Naive B cell (primary cell): Measurements from ENCODE around the gene KDM8. TPM values are rescaled to one million over a fixed set of nuclear protein-coding genes. Genes with fewer than 3 reads are reported as not detected.

ENCODE experiments used
- ATAC-seq, 2 donors: fragments of 150-1000 bp; cut with Tn5 transposase; 2 replicates each; pipeline ENCODE4 v1.10.0; 2021; ENCODE audit warnings: low read depth in 2 of 2, mild to moderate bottlenecking in 2 of 2, moderate library complexity in 2 of 2
- DNase-seq: peaks from one replicate; pipeline ENCODE4 v3.0.0; 2022
- H3K27ac Mint-ChIP-seq, 6 donors: one replicate each; pipeline ENCODE4 v1.8.0; 2020 to 2022; ENCODE audit warnings: mild to moderate bottlenecking in 6 of 6, mixed read lengths in 6 of 6, moderate library complexity in 5 of 6, inconsistent platforms in 2 of 6
- H3K27me3 Mint-ChIP-seq, 3 donors: one replicate each; pipeline ENCODE4 v1.8.0; 2021 to 2022; ENCODE audit warnings: mixed read lengths in 3 of 3, mild to moderate bottlenecking in 1 of 3
- H3K36me3 Mint-ChIP-seq, 2 donors: one replicate each; pipeline ENCODE4 v1.8.0; 2020 to 2022; ENCODE audit warnings: mixed read lengths in 2 of 2, inconsistent platforms in 1 of 2, mild to moderate bottlenecking in 1 of 2
- H3K4me1 Mint-ChIP-seq, 3 donors: one replicate each; pipeline ENCODE4 v1.8.0; 2020 to 2022; ENCODE audit warnings: mixed read lengths in 3 of 3, inconsistent platforms in 1 of 3, mild to moderate bottlenecking in 1 of 3, moderate library complexity in 1 of 3
- H3K4me3 Mint-ChIP-seq, 8 donors: one replicate each; pipeline ENCODE4 v1.8.0; 2020 to 2022; ENCODE audit warnings: mild to moderate bottlenecking in 8 of 8, mixed read lengths in 8 of 8, moderate library complexity in 8 of 8, inconsistent platforms in 2 of 8
- H3K9me3 Mint-ChIP-seq, 7 donors: one replicate each; pipeline ENCODE4 v1.8.0; 2020 to 2022; ENCODE audit warnings: mixed read lengths in 7 of 7, mild to moderate bottlenecking in 5 of 7, inconsistent platforms in 2 of 7, moderate library complexity in 1 of 7
- polyA plus RNA-seq, 6 donors: library from polyadenylated mRNA; unstranded; fragments of 300-500 nt; fragmentation: Illumina TruSeq; gene quantifications; one replicate each; pipeline ENCODE4 v1.2.3, GENCODE V29; 2021; ENCODE audit warnings: low read depth in 6 of 6

KDM8 gene
- polyA plus RNA-seq, 6 donors from 2014 or later: 2.9 to 8.2 (median 4.2) TPM; not detected in 1

DNA sequence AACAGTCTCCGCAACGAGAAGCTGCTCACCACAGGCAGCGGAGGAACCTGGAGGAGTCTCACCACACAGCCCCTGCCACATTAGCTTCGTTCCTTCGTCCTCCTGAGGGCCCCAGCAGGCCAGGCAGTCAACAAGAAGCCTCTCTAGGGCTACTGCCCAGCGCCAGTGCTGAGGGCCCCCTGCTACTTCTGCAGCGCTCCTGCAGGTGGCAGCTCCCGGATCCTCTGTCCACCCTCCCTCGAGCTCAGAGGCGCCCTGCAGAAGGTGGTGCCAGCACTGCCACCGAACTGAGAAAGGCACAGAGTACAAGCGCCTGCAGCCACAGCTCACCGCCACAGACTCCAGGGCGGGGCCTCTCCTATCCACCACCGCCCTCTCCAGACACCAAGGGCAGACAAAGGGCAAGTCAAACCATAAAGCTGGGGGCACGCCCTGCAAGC lies 27.3 kb downstream of the KDM8 start:
- DNase-seq (peak; percentile 53), ATAC-seq (peak; percentile 21 to 37)
- no peaks in the 10 kb centered on the region for H3K9me3 Mint-ChIP-seq
- H3K27ac Mint-ChIP-seq: peak overlapping the region; percentile 30 to 99 (median 94)
- H3K4me1 Mint-ChIP-seq: peaks cover 63 to 96% (median 94%) of the 10 kb centered on the region in 3 donors
- H3K36me3 Mint-ChIP-seq: peaks cover 0 to 4% of the 10 kb centered on the region in 2 donors
- H3K27me3 Mint-ChIP-seq: no peaks in the 10 kb centered on the region
- H3K4me3 Mint-ChIP-seq: peak overlapping the region; percentile 44 to 91 (median 84)

DNA sequence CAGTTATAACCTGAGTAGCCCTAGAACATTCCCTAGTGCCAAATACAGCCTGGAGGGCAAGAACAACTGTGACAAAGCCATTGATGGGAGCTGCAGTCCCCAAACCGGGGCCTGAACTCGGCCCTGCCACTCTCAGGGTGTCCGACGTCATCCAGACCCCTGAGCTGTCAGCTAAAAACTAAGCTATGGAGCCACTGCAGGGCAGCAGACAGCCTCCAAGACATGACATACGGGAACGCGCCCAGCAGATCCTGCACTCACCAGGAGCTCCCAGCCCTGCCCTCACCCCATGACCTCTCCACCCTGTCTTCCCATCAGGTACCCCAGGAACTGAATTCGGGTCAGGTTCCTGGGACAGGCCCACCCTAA lies 28.4 kb downstream of the KDM8 start:
- Mint-ChIP-seq H3K9me3 (no peaks in the 10 kb centered on the region), H3K4me3 (peak overlapping the region; percentile 63 to 91 (median 78)), H3K4me1 (peaks cover 61 to 94% (median 89%) of the 10 kb centered on the region in 3 donors), H3K27ac (peak overlapping the region; percentile 92 to 100 (median 99)), H3K27me3 (no peaks in the 10 kb centered on the region), H3K36me3 (no peaks in the 10 kb centered on the region)
- DNase-seq (no peak), ATAC-seq (peak; percentile 4 to 6)

DNA sequence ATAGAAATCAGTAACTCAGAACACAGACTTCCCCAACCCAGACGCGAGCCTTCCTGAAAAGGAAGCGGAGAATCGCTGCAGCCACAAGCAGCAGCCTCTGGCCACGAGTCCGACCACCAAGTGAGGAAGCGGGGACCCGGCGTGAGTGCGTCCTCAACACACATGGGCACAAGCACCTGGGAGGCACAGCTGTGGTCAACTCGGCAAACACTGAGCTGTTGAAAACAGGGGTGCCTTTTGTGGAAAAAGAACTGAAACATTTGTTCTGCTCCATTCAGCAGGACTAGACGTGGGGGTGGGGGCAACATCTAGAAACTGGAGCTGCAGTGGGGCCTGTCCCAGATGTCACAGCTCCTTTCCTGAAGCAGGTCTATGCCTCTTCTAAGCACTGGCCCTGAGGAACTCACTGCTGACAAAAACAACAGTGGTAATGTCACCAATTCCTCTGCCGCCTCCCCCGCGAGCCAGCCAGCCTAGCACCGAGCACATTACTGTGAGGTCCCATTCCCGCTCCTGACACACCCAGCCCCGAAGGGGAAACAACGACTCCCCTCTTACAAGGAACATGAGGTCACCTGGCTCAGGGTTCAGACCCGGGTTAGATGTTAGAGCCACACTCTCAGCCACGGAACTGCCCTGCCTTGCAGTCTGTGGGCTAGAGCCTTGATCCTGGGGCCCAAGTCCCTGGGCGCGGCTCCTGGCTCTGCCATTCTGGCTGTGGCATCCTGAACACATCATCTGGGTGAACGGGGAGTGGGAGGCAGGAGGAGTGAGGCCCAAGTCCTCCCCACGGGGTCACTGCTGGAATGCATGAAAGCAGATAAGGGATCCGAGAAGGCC lies 29.0 kb downstream of the KDM8 start:
- no peaks in the 10 kb centered on the region for H3K36me3 Mint-ChIP-seq
- peaks cover 63 to 94% (median 89%) of the 10 kb centered on the region in 3 donors for H3K4me1 Mint-ChIP-seq
- H3K4me3 Mint-ChIP-seq: peak overlapping the region; percentile 63 to 91 (median 78)
- peak; percentile 73 to 76 for ATAC-seq
- no peaks in the 10 kb centered on the region for H3K27me3 Mint-ChIP-seq
- DNase-seq: peak; percentile 88
- H3K27ac Mint-ChIP-seq: peak overlapping the region; percentile 92 to 100 (median 99)
- H3K9me3 Mint-ChIP-seq: no peaks in the 10 kb centered on the region

DNA sequence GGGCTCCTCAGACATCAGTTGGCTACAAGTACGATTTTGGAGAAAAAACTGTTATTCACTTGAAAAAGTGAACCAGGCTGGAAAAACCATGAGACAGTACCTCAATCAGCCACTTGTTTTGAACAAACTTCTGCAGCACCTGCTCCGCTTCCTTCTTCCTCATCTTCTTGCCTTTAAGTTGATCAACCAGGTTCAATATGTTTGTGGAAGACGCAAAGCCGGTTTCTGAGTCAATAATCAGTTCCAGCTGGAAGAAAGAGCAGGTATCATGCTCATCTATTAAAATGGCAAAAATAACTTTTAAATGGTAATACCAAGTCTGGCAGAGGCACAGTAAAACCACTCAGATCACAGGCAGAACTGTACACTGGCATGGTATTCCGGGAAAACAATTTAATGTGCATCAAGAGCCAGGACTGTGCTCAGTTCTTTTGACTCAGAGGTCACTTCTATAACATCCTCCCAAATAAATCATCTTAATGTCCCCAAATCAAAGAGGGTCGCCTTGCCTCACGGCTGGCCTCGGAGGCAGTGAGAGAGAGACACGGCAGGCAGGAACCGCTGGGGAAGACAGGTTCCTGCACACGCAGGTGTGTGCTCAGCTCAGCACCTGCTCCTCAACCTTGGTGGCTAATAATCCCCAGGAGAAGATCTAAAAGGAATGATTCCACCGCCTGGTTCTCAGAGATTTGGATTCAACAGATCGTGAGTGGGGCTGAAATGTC lies 29.7 kb downstream of the KDM8 start:
- Mint-ChIP-seq H3K36me3 (no peaks in the 10 kb centered on the region), H3K9me3 (no peaks in the 10 kb centered on the region), H3K4me3 (peak overlapping the region; percentile 42 to 91 (median 78)), H3K27ac (peak overlapping the region; percentile 30 to 100 (median 99)), H3K27me3 (no peaks in the 10 kb centered on the region), H3K4me1 (peaks cover 68 to 94% (median 91%) of the 10 kb centered on the region in 3 donors)
- ATAC-seq: no peak
- DNase-seq: no peak

DNA sequence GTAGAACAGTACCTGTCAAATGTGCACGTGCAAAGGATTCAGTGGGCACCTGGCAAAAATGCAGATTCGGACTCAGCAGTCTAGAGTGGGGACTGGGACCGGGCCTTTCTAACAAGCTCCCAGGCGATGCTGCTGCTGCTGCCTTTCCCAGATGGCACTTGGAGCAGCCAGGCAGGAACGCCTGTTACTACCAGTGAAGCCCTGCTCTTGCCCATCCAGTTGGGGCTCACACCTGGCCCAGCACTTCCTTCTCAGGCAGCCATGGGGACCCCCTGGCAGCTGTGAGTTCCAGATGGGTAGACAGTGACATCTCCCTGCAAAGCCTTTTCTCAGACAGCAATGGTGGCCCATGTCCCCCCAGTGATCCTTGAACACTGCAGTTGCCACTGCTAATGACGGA lies 30.4 kb downstream of the KDM8 start:
- peak overlapping the region in 4 of 6 donors; percentile 92 to 100 (median 99) for H3K27ac Mint-ChIP-seq
- H3K36me3 Mint-ChIP-seq: no peaks in the 10 kb centered on the region
- no peaks in the 10 kb centered on the region for H3K27me3 Mint-ChIP-seq

DNA sequence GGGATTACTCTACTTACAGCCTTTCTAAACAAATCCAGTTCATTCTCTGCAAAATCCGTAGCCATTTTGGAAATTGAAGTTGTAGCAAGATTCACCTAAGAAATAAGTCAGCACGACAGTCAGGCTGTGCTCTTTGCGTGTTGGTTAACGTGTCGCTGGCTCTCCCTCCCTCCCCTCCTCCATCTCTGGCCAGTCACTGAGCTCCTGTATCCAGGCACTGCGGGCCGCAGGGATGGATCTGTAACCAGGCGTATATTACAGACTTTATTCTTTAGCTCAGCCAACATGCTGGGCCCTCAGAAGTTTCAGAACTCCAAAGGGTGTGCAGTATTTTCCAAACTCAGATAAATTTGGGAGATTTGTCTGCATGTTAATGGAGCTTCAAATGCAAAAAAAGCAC lies 30.8 kb downstream of the KDM8 start:
- ATAC-seq (no peak), DNase-seq (no peak)
- Mint-ChIP-seq H3K36me3 (no peaks in the 10 kb centered on the region), H3K9me3 (no peaks in the 10 kb centered on the region), H3K27me3 (no peaks in the 10 kb centered on the region), H3K4me1 (peaks cover 71 to 95% (median 92%) of the 10 kb centered on the region in 3 donors), H3K4me3 (peak overlapping the region in 7 of 8 donors; percentile 9 to 91 (median 85)), H3K27ac (peak overlapping the region in 4 of 6 donors; percentile 33 to 100 (median 96))

More for the DNA sequence above, 30.4 kb downstream of the KDM8 start:
- H3K4me1 Mint-ChIP-seq: peaks cover 73 to 95% (median 92%) of the 10 kb centered on the region in 3 donors
- peak overlapping the region in 6 of 8 donors; percentile 25 to 91 (median 87) for H3K4me3 Mint-ChIP-seq
- DNase-seq (no peak), ATAC-seq (no peak)
- no peaks in the 10 kb centered on the region for H3K9me3 Mint-ChIP-seq

DNA sequence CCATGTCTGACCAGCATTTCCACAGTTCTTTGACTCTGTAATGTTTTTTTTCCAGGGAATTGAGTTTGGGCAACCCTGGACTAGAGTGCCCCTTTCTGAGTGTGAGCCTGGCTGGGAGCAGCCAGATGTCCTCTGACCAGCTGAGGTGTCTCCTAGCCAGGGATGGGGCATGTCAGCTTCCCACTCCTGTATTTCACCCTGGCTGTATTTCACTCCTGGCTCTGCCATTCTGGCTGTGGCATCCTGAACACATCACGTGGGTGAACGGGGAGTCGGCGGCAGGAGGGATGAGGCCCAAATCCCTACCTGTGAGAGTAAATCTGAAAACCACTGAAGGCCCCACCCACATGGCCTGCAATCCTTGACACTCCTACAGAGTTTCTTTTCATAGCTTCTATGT lies 31.3 kb downstream of the KDM8 start:
- H3K4me1 Mint-ChIP-seq: peaks cover 72 to 95% (median 92%) of the 10 kb centered on the region in 3 donors
- peak overlapping the region; percentile 67 to 90 (median 86) for H3K4me3 Mint-ChIP-seq
- no peaks in the 10 kb centered on the region for H3K9me3 Mint-ChIP-seq
- no peaks in the 10 kb centered on the region for H3K27me3 Mint-ChIP-seq
- ATAC-seq: no peak
- peak overlapping the region; percentile 78 to 100 (median 94) for H3K27ac Mint-ChIP-seq
- H3K36me3 Mint-ChIP-seq: no peaks in the 10 kb centered on the region
- DNase-seq: no peak

DNA sequence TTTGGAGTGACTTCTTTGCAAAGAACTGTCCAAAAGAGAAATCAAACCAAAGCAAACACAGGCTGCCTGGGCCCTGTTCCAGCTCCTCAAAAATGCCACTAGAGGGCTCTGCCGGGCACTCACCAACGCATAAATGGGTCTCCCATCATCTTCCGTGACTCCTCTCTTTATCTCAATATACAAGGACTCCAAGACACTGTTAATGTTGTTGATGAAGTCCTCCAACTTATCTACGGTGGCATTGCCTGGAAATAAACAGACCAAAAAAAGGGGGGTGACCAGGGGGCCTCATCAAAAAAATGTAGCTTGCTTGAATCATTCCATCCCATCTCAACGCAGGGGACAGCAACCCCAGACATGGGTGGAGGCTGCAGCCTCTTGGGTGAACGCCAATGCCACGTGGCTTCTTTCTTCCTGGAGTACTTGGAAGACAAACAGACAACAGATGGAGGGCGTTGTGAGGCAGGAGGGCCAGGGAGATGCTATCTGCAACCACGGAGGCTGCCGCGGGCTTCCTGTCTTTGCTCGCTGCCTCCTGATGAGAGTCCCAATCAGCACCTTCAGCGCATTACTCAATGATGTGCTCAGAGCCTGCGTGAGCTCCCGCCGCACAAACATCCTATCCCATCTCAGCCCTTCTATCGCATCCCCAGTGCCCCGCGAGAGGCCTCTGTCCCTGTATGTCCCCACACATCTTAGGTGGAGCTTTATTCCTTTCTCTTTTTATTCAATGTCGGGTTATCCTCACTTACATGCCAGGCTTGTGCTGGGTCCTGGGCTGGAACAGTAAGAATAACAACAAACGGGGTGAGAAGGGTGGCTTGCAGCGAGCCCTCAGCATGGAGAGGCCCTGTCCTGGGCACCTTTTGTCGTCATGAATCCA lies 32.0 kb downstream of the KDM8 start:
- ATAC-seq: peak; percentile 21 to 39
- Mint-ChIP-seq H3K4me1 (peaks cover 79 to 99% (median 93%) of the 10 kb centered on the region in 3 donors), H3K4me3 (peak overlapping the region; percentile 67 to 90 (median 86)), H3K36me3 (no peaks in the 10 kb centered on the region), H3K9me3 (no peaks in the 10 kb centered on the region), H3K27me3 (no peaks in the 10 kb centered on the region), H3K27ac (peak overlapping the region; percentile 78 to 100 (median 94))
- DNase-seq: peak; percentile 59

DNA sequence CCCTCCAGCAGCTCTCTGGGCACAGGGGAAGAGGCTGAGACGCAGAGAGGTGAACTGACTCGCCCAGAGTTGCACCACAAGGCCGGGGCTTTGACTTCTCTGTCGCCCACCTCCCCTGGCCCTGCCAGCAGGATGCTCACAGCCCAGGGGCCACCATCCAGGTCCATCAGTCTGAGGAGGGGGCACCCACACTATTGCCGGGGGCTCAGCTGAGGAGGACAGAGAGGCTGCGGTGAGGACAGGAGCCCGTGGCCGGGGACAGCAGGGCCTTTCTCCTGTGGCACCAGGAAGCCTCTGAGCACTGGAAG lies 32.6 kb downstream of the KDM8 start:
- Mint-ChIP-seq H3K4me3 (peak overlapping the region; percentile 67 to 90 (median 86)), H3K27ac (peak overlapping the region in 5 of 6 donors; percentile 91 to 100 (median 96)), H3K9me3 (no peaks in the 10 kb centered on the region), H3K27me3 (no peaks in the 10 kb centered on the region), H3K4me1 (peaks cover 73 to 97% (median 88%) of the 10 kb centered on the region in 3 donors), H3K36me3 (no peaks in the 10 kb centered on the region)
- DNase-seq (no peak), ATAC-seq (no peak)

DNA sequence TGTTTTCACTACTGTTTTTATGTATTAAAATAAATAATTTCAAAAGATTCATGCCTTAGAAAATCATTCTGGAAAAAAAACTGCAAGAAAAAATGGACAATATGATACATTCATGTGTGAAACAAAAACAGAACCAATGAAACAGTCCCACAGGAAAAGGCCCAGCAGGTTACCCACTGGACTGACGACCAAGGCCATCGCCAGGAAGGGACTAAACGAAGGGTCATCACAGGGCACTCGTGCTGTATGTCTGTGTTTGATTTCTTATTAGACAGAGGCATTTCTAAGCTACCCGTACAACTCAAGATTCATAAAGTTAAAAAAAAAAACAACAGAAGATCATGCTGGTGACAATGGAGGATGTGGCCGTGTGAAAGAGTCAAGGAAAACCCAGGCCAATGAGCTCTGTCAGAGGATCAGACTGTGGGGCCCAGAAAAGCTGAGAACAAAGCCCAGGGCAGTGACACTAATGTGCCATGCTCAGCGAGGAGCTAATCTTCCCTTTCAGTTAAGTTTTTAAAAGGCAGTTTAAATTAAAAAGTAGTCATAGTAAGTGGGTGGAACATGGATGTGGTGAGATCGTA lies 33.4 kb downstream of the KDM8 start:
- Mint-ChIP-seq H3K27me3 (no peaks in the 10 kb centered on the region), H3K36me3 (no peaks in the 10 kb centered on the region), H3K4me3 (peak overlapping the region; percentile 71 to 90 (median 86)), H3K27ac (peak overlapping the region; percentile 92 to 100 (median 99)), H3K4me1 (peaks cover 70 to 95% (median 86%) of the 10 kb centered on the region in 3 donors), H3K9me3 (no peaks in the 10 kb centered on the region)
- DNase-seq (no peak), ATAC-seq (no peak)

DNA sequence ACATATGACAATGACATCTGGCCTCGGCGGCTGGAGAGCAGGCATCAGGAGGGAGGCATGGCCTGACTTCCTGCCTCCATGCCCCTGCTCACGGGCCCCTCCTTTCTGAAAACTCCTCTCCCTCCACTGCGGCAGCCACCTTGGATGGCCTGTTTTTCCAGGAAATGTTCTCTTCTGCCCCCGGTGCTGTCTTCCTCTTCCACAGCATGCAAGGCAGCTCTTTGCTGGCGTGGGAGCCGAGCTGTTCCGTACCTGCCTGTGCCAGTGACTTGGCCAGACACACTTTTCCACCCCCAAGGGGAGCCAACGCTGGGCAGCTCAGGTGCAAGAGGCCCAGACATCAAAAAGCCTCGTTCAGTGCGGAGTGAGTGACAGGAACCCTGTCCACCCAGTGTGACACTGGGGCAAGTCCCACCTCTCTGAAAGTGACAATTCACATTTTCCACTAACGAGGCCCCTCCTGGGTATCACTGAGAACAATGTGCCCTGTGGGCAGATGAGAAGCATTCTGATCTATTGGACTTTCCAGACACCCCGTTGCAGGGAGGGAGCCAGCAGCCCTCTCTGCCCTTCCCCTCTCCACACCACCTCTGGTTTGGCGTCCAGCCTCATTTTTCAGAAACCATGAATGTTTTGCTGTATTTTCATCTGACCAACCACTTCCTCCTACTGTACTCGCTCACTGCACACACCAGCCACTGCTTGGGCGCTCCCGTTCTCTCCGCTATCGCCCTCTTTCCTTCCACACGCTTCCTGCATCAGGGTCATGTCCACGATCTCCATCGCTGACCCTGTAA lies 34.1 kb downstream of the KDM8 start:
- ATAC-seq: peak; percentile 74 to 76
- Mint-ChIP-seq H3K36me3 (no peaks in the 10 kb centered on the region), H3K4me3 (peak overlapping the region; percentile 71 to 90 (median 86)), H3K9me3 (no peaks in the 10 kb centered on the region), H3K27me3 (no peaks in the 10 kb centered on the region), H3K27ac (peak overlapping the region; percentile 92 to 100 (median 99)), H3K4me1 (peaks cover 67 to 92% (median 83%) of the 10 kb centered on the region in 3 donors)
- DNase-seq: peak; percentile 70
